Ramos (cell line): ENCODE data around the gene FEN1.

Source experiments
- in situ Hi-C: fragments of 300-500 bp; cut with MboI; formaldehyde crosslinking; loops from one replicate; pipeline ENCODE4 v1.14.3; 2022; ENCODE audit warnings: low sequenced_read_pairs; ENCODE audit not compliant: unreplicated experiment

FEN1 gene

GRCh38 chr11:61815790-61816735, 23.4 kb downstream of the FEN1 start:
- in situ Hi-C loops = no loop called here

- in situ Hi-C loops = no loop called here
These were observed 24.2 kb downstream of the FEN1 start, which contains the start of gene FADS1 for GRCh38 chr11:61816736-61817455. TSS of gene FADS1 (minus strand) at chr11:61817003. CDS start at chr11:61816929, 74 bp downstream.

- in situ Hi-C loops = no loop called here
These were observed 24.9 kb downstream of the FEN1 start for GRCh38 chr11:61817471-61818202.

GRCh38 chr11:61820174-61820573, 27.5 kb downstream of the FEN1 start:
- in situ Hi-C loops = no loop called here

GRCh38 chr11:61826930-61827570, 34.3 kb downstream of the FEN1 start:
- in situ Hi-C loops = no loop called here

- in situ Hi-C loops = no loop called here
These were observed 35.1 kb downstream of the FEN1 start, which contains the start of gene FADS2 for GRCh38 chr11:61827571-61828378. TSS of gene FADS2 (plus strand) at chr11:61828300. CDS start at chr11:61828391, 91 bp downstream.

GRCh38 chr11:61828379-61828628, 35.6 kb downstream of the FEN1 start:
- in situ Hi-C loops = no loop called here

GRCh38 chr11:61828629-61829407, 36.1 kb downstream of the FEN1 start:
- in situ Hi-C loops = no loop called here

- in situ Hi-C loops = no loop called here
These were observed 37.1 kb downstream of the FEN1 start for GRCh38 chr11:61829806-61830205.

GRCh38 chr11:61830237-61831105, 37.8 kb downstream of the FEN1 start:
- in situ Hi-C loops = no loop called here

- in situ Hi-C loops = no loop called here
These were observed 39.5 kb downstream of the FEN1 start for GRCh38 chr11:61832207-61832606.

- in situ Hi-C loops = no loop called here
These were observed 40.0 kb downstream of the FEN1 start for GRCh38 chr11:61832754-61833153.

GRCh38 chr11:61833471-61833870, 40.8 kb downstream of the FEN1 start:
- in situ Hi-C loops = no loop called here

GRCh38 chr11:61833926-61834277, 41.2 kb downstream of the FEN1 start:
- in situ Hi-C loops = no loop called here

- in situ Hi-C loops = no loop called here
These were observed 41.8 kb downstream of the FEN1 start for GRCh38 chr11:61834278-61835048.

GRCh38 chr11:61836193-61836592, 43.5 kb downstream of the FEN1 start:
- in situ Hi-C loops = no loop called here

- in situ Hi-C loops = no loop called here
These were observed 44.8 kb downstream of the FEN1 start for GRCh38 chr11:61837411-61838005.
